ENCODE data around the gene TRAF5. TPM values are rescaled to one million over a fixed set of nuclear protein-coding genes. Genes with fewer than 3 reads are reported as not detected.
A peak's percentile ranks its signal among the peaks of the same experiment; 100 is the strongest.
"Not testable (repeated sequence)": the region's sequence is repeated elsewhere in the genome, so short reads cannot be mapped to it uniquely, and the experiment has no call there.

The TRAF5 gene
- total RNA-seq, 1 donor from 2014 or later = 17.9 TPM

GRCh38 chr1:211382182-211382713, 55.6 kb downstream of the TRAF5 start:
- TF ChIP-seq CTCF (conservative IDR thresholded peaks at IDR 0.05) = no peak
- Mint-ChIP-seq H3K9me3 (no peaks in the 10 kb centered on the region), H3K4me1 (ENCODE audit: unreplicated experiment) (peaks cover 27% of the 10 kb centered on the region), H3K4me3 (peak overlapping the region; percentile 96), H3K27me3 (no peaks in the 10 kb centered on the region), H3K27ac (peak overlapping the region; percentile 99), H3K36me3 (no peaks in the 10 kb centered on the region)
- DNase-seq (ENCODE audit: extremely low spot score, unreplicated experiment) = no peak

DNA sequence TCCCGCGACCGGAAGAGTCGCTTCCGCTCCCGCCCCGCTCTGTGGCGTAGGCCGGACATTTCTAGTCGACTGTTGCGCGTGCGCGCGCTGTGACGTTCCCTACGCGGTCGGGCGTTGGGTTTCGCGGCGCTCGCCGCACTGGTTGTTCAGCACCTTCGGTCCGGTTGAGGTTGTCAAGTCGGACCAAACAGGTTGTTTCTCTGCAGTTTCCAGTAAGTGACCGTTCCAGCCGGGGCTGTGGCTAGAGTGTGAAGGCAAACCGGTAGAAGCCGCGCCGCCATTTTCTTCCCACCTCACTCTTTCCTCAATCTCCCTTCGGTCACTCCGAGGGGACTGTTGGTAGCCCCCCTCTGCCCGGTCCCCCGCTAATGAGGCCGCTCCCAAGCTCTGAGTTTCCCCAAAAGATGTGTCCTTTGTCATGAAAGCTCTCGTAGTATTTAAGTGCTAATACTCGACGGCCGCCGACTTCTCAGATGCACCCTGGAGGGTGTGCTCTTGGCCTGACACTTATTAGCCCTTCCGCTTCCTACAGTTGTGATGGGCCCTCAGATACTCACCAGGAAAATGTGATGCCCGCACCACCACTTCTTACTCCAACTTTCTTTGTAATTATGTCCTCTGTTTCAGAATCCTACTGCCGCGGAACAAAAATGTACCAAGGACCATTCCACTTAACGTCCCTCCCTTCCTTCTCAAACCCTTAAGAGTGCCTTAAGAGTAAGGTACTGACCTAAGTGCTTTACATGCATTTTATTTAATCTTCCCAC, 56.3 kb downstream of the TRAF5 start:
- peak; percentile 91 for DNase-seq (ENCODE audit: extremely low spot score, unreplicated experiment)
- no peaks in the 10 kb centered on the region for H3K27me3 Mint-ChIP-seq
- H3K9me3 Mint-ChIP-seq = no peaks in the 10 kb centered on the region

GRCh38 chr1:211384524-211384923, 57.9 kb downstream of the TRAF5 start:
- Mint-ChIP-seq H3K36me3 (no peaks in the 10 kb centered on the region), H3K9me3 (no peaks in the 10 kb centered on the region), H3K27ac (no peak overlapping the region), H3K4me1 (ENCODE audit: unreplicated experiment) (peaks cover 15% of the 10 kb centered on the region), H3K4me3 (no peak overlapping the region), H3K27me3 (no peaks in the 10 kb centered on the region)
- TF ChIP-seq CTCF (conservative IDR thresholded peaks at IDR 0.05) = no peak
- no peak for DNase-seq (ENCODE audit: extremely low spot score, unreplicated experiment)

More for the DNA sequence above, 56.3 kb downstream of the TRAF5 start:
- H3K36me3 Mint-ChIP-seq = no peaks in the 10 kb centered on the region
- H3K27ac Mint-ChIP-seq = peak overlapping the region; percentile 99
- no peak for TF ChIP-seq CTCF (conservative IDR thresholded peaks at IDR 0.05)
- H3K4me3 Mint-ChIP-seq = peak overlapping the region; percentile 96
- H3K4me1 Mint-ChIP-seq (ENCODE audit: unreplicated experiment) = peaks cover 21% of the 10 kb centered on the region

- Mint-ChIP-seq H3K36me3 (no peaks in the 10 kb centered on the region), H3K27me3 (no peaks in the 10 kb centered on the region), H3K27ac (no peak overlapping the region), H3K9me3 (no peaks in the 10 kb centered on the region), H3K4me1 (ENCODE audit: unreplicated experiment) (peaks cover 13% of the 10 kb centered on the region), H3K4me3 (no peak overlapping the region)
- TF ChIP-seq CTCF (conservative IDR thresholded peaks at IDR 0.05) = no peak
- DNase-seq (ENCODE audit: extremely low spot score, unreplicated experiment) = no peak
Observed at GRCh38 chr1:211386921-211387320, 60.3 kb downstream of the TRAF5 start.

- not testable (repeated sequence) for DNase-seq (ENCODE audit: extremely low spot score, unreplicated experiment); H3K27ac Mint-ChIP-seq; H3K4me3 Mint-ChIP-seq; H3K9me3 Mint-ChIP-seq; H3K27me3 Mint-ChIP-seq; H3K4me1 Mint-ChIP-seq (ENCODE audit: unreplicated experiment); H3K36me3 Mint-ChIP-seq
Observed at GRCh38 chr1:211390829-211391228, 64.2 kb downstream of the TRAF5 start.

GRCh38 chr1:211393203-211393602, 66.6 kb downstream of the TRAF5 start:
- no peaks in the 10 kb centered on the region for H3K4me1 Mint-ChIP-seq (ENCODE audit: unreplicated experiment)
- DNase-seq (ENCODE audit: extremely low spot score, unreplicated experiment) = no peak
- H3K4me3 Mint-ChIP-seq = no peak overlapping the region
- TF ChIP-seq CTCF (conservative IDR thresholded peaks at IDR 0.05) = no peak
- H3K27ac Mint-ChIP-seq = no peak overlapping the region
- no peaks in the 10 kb centered on the region for H3K9me3 Mint-ChIP-seq
- H3K27me3 Mint-ChIP-seq = peaks cover under 1% of the 10 kb centered on the region
- peaks cover 9% of the 10 kb centered on the region for H3K36me3 Mint-ChIP-seq

DNA sequence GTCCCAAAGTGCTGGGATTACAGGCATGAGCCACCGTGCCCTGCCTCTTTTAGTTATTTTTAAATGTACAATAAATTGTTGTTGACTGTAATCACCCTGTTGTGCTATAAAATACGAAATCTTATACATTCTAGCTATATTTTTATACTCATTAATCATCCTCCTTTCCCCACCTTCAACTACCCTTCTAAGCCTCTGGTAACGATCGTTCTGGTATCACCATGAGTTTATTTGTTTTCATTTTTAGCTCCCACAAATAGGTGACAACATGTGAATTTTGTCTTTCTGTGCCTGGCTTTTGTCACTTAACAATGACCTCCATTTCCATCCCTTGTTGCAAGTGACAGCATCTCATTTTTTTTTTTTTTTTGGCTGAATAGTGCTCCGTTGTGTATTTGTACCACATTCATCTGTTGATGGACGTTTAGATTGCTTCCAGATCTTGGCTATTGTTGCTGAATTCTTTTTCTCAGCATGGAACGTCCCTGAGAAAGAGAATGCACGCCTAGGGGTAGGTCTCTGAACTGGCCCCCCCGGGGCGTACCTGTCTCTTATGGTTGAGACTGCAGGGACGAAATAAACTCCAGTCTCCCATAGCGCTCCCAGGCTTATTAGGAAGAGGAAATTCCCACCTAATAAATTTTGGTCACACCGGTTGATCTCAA, 71.8 kb downstream of the TRAF5 start:
- H3K4me1 Mint-ChIP-seq (ENCODE audit: unreplicated experiment) = peaks cover 20% of the 10 kb centered on the region
- H3K9me3 Mint-ChIP-seq; H3K4me3 Mint-ChIP-seq; DNase-seq (ENCODE audit: extremely low spot score, unreplicated experiment); H3K27ac Mint-ChIP-seq: not testable (repeated sequence)
- H3K36me3 Mint-ChIP-seq = peaks cover 26% of the 10 kb centered on the region
- peaks cover 26% of the 10 kb centered on the region for H3K27me3 Mint-ChIP-seq

DNA sequence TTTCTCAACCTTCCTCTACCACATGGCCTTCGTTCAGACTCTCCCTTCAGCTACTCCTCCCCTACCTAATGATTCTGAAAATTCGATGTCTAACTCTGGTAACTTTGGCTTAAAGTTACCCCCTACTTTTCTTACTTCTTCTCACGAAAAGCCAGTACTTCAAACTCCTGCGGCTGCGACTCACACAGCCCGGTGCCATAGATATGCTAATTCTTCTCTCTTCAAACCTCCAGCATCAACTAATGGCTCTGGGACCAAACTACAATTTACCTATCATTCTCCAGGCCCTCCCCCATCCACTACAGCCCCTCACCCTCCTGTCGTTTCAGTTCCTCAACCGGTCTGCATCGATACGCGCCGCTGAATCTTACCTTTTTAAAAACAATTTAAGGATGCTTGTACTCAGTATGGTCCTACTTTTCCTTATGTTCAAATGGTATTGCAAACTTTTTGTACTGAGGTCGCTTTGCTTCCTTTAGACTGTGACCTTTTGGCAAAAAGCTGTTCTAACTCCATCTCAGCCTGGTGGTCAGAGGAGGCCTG, 73.3 kb downstream of the TRAF5 start:
- DNase-seq (ENCODE audit: extremely low spot score, unreplicated experiment); H3K9me3 Mint-ChIP-seq: not testable (repeated sequence)
- Mint-ChIP-seq H3K27ac (peak overlapping the region; percentile 44), H3K4me1 (ENCODE audit: unreplicated experiment) (peaks cover 20% of the 10 kb centered on the region), H3K4me3 (peak overlapping the region; percentile 30), H3K27me3 (peaks cover 26% of the 10 kb centered on the region), H3K36me3 (peaks cover 21% of the 10 kb centered on the region)
